ENCODE results near the gene USF1.

USF1 gene, protein sequence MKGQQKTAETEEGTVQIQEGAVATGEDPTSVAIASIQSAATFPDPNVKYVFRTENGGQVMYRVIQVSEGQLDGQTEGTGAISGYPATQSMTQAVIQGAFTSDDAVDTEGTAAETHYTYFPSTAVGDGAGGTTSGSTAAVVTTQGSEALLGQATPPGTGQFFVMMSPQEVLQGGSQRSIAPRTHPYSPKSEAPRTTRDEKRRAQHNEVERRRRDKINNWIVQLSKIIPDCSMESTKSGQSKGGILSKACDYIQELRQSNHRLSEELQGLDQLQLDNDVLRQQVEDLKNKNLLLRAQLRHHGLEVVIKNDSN

DNA sequence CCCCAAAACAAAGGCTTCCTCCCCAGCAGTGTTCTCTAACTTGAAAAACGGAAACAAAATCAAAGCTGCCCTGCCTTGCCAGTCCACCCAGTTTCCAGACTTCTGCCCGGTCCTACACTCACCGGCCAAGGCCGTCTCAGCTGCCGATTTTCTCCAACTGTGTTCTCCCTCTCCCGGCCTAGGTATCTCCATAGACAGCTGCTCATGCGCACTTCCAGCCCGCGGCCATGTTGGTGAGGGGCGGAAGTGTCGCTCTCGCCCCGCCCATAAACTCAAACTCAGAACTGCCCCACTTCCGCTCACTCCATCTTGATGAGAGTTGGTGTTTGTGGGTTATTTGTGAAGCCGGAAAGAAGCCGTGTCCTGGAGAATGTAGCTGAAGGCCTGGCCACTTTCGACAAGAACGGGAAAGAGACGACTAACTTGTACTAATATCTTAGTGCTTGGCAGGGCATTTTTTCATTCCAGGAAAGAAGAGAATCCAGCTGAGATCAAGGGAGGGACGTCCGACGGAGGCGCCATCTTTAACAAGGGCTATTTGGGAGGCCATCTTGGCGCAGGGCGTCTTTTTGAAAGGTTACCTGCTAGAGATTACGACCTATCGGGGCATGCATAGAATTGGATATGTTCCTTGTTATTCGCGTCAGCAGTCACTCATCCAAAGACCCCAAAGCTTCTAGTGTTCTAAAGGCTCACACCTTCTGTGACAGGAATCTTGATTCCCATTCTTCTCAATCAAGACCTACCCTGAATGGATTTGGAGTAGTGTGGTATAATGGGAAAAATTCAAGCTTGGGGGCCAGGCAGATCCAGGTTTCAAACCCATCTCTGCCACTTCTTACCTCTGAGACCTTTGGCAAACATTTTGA lies at the start of gene USF1:
Gene USF1 (minus strand): TSS at position 242 of the 869 bp plus-strand sequence. CDS start 2,702 bp downstream, outside the sequence.
- in situ Hi-C loops (cut with MboI; ENCODE audit: low sequenced_read_pairs): no loop called here

DNA sequence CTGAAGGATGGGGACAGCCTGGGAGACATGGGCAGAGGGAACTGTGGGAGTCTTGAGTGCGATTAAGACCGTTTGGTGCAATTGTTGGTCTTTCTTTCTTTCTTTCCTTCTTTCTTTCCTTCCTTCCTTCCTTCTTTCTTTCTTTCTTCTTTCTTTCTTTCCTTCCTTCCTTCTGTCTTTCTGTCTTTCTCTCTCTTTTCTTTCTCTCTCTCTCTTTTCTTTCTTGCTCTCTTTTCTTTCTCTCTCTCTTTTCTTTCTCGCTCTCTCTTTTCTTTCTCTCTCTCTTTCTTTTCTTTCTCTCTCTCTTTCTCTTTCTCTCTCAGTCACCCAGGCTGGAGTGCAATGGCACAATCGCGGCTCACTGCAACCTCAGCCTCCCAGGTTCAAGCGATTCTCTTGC lies 49.5 kb upstream of the USF1 start:
- in situ Hi-C loops (cut with MboI; ENCODE audit: low sequenced_read_pairs): no loop called here

DNA sequence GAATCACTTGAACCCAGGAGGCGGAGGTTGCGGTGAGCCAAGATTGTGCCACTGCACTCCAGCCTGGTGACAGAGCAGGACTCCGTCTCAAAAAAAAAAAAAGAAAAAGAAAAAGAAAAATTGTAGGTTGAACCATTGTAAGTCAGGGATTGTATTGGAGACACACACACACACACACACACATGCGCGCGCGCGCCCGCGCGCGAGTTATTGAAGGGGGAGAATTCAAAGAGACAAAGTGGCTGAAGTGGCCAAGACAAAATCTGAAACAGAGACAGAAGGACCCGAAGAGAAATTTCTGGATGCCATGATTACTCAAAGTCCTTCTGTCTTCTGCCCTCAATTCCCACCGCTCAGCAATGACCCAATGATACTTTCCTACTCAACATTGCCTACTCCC lies 48.7 kb upstream of the USF1 start:
- in situ Hi-C loops (cut with MboI; ENCODE audit: low sequenced_read_pairs): no loop called here

DNA sequence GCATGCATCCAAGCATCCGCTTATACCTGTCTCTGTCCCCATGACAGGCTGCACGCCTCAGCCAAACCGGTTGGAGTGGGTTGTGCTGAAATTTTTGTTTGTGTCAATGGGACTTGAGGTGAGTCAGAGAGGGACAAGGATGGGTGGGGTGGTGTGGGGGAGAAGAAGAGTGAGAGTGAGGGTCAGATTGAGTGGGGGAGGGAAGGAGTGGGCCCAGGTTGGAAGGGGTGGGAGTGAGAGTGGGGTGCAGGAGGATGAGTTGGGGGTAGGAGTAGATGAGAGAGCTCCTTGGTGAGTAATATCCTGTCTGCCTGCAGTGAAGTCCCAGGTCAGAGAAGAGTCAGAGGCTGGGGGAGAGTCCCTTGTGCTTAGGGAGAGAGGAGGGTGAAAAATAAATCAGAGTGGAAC lies 46.8 kb upstream of the USF1 start:
- in situ Hi-C loops (cut with MboI; ENCODE audit: low sequenced_read_pairs): no loop called here

DNA sequence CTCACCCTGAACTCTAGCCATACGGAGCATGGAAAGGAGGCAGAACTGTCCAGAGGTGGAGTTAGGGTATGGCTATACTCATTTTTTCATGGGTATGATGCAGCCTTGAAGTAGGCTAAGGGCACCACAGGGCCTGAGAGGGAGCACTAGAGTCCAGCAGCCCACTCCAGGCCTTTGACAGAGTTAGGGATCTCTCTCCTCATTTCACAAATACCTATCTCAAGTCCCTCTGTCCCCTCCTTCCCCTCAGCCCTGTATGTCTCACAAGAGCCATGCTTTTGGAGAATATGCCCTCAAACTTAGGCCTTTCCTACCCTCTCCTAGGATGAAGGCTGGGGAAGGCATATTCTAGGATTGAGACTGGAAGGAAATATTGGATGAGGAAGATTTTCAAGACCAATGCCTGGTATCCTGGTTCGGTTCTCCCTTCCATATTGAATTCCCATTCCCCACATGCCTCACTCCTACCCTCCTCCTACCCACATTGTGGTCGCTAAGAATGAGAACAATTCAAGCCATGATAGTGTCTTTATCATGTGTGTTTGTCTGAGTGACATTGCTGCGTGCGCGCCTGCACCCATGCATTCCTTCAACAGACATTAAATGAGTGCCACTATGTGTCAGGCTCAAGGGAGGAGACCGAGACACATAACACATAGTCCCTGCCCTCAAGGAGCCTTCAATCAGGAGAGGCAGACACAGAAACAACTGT lies 46.2 kb upstream of the USF1 start:
- in situ Hi-C loops (cut with MboI; ENCODE audit: low sequenced_read_pairs): no loop called here

DNA sequence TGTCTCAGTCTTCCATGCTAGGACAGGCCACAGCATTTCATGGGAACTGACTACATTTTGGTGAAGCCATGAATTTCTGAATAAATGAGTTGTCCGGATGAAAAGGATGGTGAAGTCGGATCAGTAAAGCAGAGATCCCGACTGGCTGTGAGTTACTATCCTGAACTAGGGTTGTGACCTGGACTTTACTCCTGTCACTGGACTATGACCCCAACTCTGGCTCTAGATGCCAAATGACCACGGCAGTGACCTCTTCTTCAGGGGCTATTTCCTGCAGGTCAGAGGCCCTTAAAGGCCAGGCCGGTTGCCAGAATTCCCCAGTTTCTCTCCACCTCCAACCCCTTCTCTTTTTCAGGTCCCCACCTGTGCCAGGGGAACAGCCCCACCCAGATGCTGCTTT lies 45.3 kb upstream of the USF1 start:
- in situ Hi-C loops (cut with MboI; ENCODE audit: low sequenced_read_pairs): no loop called here

DNA sequence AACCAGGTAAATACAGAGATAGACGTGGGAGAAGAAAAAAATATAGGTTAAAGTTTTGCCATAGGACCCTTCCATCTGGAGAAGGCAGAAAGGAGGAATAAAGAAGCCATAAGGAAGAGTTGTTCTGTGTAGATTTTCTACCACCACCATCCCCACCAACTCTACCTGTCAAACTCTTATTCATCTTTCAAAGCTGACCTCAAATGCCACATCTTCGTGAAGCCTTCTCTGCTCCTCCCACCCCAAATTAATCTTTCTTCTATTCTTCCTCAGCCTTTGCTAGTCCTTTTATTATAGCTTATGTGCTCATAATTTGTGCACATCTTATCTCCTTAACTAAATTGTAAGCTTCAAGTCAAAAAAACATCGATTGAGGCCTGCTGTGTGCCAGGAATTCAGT lies 44.8 kb upstream of the USF1 start:
- in situ Hi-C loops (cut with MboI; ENCODE audit: low sequenced_read_pairs): no loop called here

DNA sequence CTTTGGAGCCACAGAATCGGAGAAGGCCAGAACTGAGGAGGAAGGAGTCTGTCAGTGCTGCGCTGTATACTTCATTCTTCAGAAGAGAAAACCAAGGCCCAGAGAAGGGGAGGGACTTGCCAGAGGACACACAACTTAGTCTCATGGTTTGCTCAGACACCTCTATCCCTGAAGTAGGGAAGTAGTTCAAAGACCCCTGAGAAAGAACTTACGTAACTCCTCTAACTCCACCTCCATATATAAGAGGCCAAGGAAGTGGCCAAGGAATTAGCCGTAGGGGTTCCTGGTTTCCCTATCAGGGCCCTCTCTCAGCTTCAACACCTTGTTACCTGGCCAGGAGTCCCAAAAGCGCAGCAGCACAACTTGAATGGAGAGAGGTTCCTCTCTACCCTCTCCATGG lies 44.2 kb upstream of the USF1 start:
- in situ Hi-C loops (cut with MboI; ENCODE audit: low sequenced_read_pairs): no loop called here

DNA sequence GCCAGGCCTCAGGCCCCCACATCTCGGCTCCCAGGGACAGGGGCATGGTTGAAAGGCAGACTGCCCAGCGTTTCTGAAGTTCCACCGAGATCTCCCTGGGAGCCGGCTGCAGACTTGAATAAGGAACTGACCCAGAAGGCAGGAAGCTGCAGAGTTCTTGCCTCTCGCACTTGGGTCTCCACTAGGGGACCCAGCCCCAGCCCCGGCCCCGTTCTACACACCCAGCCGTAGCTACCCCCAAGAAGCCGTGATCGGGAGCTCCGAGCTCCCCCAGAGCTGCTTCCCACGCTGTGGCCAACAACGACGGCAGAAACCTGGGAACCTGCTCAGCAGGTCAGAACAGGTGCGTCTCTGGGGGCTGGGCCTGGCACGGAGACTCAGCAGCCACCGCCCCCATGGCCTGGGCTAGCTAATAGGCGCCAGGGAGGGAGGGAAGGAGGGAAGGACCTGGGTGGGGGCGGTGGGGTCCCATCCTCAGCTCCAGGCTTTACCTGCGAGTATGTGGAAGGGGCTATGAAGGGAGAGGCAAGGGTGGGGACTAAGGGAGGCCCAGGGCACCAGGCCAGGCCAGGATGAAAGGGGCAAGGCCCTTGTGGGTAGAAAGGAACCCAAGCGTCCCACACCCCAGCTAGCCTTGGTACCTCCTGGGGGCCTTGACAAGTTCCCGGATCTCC lies 43.6 kb upstream of the USF1 start, which contains the start of gene NECTIN4:
Gene NECTIN4 (minus strand): TSS at position 308 of the 674 bp plus-strand sequence. CDS start 262 bp downstream, at position 46.
- in situ Hi-C loops (cut with MboI; ENCODE audit: low sequenced_read_pairs): no loop called here

DNA sequence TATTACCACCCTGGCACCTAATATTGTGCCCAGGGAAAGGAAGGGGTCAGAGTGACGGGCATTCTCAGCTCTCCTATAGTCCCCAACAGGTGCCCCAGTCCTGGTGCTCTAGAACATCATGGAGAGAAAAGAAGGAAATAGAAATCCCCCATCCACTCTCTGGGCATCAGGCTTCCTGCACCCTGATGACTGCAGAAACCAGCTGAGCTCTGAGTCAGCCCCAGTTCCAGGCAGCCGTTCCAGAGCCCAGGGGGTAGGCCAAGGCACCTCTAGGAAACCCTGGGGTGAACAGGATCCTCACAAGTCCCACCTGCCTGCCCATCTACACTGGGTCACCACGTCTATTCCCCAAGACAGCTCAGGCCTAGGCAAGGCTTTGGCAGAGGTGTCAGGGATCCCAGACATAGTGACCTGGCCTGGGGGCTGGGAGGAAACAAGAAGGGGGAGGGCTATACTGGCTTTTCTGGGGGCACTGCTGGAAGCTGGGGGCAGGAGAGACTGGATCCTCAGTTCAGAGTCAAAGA lies 42.9 kb upstream of the USF1 start:
- in situ Hi-C loops (cut with MboI; ENCODE audit: low sequenced_read_pairs): no loop called here

DNA sequence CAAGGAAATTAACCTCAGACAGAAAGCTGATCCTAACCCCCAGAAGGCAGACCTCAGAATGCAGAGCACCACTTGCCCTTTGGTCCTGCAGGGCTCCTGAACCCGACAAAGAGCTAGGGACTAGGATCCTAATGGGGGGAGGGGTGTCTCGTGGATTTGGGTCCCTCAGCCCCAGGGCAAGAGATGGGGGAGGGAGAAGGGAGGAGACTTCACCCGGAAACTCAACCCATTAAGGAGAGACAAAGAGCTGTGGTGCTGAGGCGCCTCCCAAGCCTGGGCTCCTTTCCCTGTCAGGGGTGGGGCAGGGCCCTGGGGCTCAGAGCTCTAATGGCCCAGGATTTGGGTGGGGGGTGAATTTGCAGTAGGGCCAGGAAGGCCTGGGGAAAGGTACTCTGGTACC lies 40.7 kb upstream of the USF1 start:
- in situ Hi-C loops (cut with MboI; ENCODE audit: low sequenced_read_pairs): no loop called here

DNA sequence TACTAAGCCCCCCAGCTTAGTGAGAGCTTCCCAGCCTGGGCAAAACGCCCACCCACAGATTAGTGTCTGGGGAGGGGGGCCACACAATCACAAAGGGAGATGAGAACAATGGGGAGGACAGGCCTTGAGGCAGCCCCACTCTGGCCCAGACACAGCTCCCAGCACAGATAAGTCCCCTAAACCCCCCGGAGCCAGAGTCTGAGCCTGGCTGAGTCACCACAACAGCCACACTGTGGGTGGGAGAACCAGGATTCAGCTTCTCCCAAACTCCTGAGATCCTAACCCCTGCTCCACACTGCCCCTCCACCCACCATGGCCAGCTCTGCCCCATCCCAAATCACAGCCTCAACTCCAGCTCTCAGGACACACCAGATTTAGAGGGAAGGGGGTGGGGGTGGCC lies 39.4 kb upstream of the USF1 start:
- in situ Hi-C loops (cut with MboI; ENCODE audit: low sequenced_read_pairs): no loop called here

DNA sequence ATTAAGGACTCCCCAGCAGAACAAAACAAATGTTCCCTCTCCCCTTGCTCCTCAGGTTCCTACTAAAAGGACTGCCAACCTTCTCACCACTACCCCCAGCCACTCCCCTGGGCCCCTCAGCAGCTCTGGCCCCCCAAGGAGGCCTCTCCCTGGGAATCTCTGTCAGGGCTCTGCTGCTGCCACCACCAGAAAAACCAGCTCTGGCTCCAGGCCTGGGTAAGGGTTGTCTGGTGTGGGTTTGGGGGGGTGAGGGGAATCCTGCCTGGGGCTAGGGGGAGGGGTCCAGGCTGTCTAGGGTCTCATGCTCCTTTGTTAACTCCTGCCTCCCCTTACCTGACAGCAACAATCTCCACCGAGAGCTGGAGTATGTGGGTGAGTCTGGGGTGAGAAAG lies 38.8 kb upstream of the USF1 start:
- in situ Hi-C loops (cut with MboI; ENCODE audit: low sequenced_read_pairs): no loop called here

DNA sequence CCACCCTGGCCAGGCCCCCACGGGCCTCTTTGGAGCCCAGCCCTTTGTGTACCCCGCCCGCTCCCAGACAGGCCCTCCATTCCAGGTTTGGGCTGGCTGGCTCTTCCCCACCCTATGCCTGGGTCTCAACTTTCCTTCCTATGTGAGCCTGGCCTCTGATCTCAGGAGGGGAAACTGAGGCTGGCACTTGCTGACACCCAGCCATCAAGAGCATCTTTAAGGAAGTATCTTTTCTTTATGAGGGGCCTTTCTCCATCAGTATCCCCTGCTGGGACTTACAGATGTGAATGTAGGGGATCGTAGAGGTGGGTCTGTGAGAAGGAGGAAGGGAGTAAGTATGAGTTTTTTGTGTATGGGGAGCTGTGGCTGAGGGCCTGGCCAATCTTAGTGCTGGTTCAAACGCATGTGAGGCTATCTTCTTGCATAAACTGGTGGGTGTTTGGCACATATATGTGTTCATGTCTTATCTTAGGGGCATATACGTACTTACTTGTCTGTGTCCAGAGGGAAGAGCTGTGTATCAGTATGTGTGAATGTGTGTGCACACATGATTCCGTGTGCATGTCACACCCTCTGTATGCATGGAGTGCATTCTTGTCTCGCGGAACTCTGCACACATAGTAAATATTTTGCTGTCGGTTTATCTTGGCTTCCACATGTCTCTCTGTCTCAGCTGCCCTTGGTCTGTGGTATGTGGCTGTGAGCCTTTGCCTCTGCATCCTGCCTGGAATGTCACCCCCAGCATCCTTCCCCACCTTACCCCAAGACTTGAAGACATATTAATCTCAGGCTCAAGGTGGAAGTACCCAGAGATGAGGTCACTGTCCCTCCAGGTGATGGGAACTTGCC lies 38.2 kb upstream of the USF1 start:
- in situ Hi-C loops (cut with MboI; ENCODE audit: low sequenced_read_pairs): no loop called here

DNA sequence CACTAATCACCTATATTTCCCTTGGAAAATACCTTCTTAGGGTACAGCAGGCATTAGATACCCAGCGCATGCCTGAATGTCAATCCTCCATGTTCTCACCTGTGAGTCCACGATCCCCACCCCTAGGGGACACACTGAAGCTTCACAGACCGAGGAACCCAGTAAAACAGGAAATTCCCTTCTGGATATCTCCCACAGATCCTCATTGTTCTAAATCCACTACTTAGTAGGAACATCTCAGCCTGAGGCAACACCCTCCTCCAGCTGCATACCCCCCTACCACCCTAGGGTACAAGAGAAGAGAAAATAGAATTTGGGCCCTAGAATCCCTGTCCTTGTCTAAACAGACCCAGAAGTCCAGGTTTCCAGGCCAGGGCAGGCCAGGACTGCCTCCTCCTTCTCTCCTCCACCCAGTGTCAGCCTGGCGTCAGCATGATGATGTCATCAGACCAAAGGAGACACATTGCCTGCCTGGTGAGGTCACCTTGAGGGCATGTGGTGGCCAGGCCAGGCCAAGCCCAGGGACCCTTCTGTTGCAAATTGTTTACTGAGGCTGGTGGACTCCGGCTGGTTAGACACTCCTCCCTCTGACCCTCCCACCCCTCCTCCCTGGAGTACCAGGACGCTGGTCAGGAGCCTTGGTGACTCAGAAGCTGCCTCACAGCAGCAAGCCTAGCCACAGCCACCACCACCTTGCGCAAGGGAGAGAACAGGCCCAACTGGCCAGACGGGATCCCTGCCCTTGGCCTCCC lies 37.4 kb upstream of the USF1 start:
- in situ Hi-C loops (cut with MboI; ENCODE audit: low sequenced_read_pairs): no loop called here

DNA sequence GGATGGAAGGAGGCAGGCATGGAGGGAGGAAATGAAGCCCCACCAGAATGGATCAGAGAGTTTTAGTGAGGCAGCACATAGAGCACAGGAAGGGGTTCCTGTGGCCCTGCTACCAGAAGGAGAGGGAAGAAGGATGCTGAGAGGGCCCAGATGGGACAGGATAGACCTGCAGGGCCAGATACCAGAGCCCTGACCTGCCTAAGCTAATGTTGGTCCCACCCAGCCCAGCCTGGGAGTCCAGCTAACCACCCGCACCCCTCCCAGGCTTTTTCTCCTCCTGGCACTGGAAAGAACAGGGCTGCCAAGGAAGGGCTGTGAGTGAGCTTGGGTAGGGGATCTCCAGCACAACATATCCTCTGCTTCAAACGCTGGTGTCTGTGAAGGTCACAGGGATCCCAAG lies 36.7 kb upstream of the USF1 start:
- in situ Hi-C loops (cut with MboI; ENCODE audit: low sequenced_read_pairs): no loop called here

DNA sequence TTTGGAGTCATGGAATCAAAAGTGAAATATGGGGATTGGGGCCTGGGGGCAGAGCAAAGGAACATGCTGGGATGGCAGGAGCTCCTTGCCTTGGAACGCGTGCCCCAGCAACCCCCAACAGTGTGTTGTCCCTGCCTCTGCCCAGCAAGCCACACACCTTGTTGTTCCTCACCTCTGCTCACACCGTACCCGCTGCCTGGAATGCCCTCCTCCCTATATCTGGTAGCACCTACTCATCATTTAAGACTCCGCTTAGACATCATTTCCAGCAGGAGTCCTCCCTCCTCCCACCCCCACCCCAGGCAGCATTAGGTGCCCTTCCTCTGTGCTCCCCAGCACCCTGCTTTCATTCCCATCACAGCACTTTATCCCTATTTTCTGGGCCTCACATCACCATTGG lies 35.7 kb upstream of the USF1 start:
- in situ Hi-C loops (cut with MboI; ENCODE audit: low sequenced_read_pairs): no loop called here

DNA sequence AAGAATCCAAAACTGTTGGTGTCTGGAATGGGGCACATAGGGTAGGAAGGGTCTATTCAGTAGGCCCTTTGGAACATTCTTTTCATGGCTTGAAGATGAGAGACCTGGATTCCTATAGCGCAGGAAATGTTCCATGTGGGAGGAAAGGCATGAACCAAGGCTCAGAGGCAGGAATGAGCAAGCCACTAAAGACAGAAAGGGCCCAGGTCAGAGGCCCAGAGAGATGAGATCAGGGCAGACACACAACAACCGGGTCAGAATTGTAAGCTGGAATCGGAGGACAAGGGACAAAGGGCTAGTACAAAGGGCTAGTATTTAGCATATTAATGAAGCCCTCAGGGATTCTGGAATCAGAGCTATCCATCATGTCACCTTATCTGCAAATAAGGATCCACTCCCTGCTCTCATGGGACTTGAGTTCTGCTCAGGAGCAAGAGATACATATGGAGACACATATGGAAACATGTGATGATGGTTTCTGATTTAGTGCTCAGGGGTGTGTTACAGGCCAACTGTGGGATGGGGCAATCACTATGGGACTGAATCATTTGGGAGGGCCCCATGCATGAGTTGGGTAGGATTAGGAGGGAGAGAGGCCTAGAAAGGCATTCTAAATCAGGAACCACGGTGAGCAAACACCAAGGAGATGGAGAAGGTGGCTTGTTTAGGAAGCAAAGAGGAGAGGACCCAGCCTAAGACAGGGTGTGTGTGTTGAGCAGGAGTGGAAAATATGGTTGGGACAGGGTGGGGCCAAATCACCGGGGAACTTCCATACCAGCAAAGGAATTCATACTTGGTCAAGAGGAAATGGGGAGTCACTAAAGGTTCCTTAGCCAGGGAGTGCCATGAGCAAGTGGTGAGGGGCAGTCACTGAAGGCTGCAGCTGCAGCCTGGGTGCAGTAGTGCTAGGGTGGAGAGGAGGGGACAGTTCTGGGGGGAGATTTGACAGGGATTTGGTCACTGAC lies 34.9 kb upstream of the USF1 start:
- in situ Hi-C loops (cut with MboI; ENCODE audit: low sequenced_read_pairs): no loop called here

Measured in HL-60/S4 treated with retinoic acid at 250 ng/mL for 4 days and 3 days (cell line).